Medulla oblongata (tissue), 1 donor: ENCODE data around the gene TCF7L2.

Experiments
- DNase-seq: peaks from one replicate; pipeline ENCODE4 v3.0.0-alpha.2; 2015; ENCODE audit errors: extremely low spot score

TCF7L2 gene

DNA sequence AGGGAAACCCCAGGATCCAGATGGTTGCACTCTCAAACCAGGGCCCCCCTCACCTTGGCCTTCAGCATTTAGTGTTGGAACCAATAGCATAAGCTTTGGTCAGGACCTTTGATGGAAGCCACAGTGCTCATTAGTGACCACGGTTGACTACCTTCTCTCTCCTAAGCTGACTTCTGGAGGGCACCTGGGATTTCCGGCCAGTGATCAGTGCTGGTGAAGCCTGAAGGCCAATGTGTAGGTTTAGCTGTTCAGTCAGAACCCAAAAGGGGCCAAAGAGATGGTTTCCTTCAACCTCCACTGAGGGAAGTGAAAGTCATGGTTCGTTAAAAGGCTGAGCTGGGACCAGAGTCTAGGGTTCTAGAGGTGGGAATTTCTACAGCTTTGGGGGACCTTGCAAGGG, 46.4 kb downstream of the TCF7L2 start:
- DNase-seq: no peak

DNA sequence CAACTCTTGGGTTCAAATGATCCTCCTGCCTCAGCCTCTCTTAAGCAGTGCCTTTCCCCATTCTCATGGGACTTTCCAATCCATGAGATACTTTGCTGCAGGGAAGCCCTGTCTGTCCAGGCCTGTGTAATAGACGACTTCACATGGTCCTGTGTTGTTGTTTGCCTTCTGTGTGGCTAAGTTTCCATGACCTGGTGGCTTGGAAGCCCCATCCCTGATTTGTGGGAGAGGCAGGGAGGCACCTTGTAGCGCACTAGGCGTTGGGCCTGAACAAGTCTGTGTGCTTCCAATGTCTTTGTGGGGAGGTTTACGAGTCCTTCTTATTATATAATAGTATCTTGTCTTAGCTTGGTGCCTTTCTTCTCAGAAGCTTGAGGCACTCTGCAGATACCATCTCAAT, 49.1 kb downstream of the TCF7L2 start:
- DNase-seq: no peak

DNA sequence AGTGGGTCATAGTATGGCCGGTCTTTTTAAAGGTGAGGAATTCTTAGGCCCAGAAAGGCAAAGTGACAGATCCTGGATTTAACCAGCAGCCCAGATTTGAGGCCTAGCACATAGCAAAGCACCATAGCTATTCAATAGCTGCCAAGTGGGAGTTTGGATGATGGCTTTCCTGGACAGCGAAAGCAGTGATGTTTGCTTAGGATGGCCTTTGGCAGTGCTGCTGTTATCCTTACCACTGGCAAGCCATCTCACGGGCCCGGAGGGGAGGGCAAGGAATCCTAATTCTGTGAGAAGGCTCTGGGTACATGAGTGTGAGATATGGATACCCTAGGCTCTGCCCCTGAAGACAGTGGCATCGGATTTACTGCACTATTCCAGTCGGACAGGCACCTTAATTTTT, 50.4 kb downstream of the TCF7L2 start:
- peak; percentile 60 for DNase-seq

DNA sequence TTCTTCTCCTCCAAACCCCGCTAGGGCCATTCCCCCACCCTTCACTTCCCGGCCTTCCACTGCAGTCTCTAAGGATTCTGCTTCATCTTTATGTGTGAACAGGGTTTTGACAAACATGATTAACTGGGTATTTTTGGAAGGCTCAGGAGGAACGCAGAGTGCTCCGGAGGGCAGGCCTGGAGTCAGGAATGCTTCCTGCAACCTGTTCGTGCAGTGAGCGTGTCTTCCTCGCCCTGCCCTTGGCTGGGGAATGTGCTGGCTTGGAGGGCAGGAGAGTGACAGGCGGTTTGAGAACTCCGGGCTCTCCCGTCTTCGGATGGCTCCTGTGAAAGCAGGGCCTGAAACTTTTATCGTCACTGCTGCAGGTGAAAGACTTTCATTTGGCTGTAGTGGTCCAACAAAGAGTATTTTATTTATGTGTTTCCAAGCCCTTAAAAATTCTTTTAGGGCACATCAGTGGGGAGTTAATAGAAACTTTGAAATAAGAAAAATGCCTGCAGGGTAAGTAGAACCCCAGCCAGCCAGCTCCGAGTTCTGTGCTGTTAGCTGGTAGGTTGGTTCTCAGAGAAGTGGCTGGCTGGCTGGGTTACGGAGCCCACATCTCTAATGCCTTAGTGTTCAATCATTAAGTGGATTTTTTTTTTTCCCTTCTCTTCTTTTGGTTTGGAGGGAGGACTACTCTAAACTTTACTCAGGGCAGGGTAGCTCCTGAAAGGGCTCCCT, 51.0 kb downstream of the TCF7L2 start:
- DNase-seq: no peak

DNA sequence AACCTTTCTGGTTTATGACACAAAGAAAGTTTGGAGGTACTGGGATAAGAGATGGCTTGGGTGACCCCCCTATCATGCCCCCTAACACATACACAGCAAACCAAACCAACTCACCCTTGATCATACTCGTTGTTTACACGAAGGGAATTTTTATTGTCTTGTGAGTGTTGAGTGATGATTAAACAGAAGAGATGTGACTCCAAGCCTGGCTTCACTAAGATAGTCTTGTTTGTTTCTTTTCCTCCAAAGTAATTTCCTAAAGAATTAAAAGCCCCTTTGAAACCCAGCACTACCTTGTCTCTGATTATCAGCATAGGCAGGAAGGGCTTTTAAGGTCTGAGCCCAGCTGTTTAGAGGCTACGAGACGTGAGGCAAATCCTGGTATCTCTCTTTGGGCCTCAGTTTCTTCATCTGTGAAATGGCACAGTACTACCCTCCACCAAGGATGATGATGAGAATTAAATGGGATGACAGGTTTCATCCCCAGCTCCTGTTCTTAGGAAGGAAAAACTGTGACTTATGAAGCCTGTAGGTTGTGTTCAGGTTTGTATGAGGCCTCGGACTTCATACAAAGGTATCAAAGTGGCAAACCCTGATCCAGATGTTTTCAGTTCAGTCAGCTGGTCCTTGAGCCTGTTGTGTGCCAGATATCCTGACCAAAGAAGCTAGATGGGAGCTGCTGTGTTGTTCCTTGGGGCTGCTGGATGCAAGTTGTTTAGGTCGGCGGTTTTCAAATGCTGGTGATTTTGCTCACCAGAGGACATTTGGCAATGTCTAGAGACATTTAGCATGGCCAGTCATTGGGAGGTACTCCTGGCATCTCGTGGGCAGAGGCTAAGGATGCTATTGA, 51.8 kb downstream of the TCF7L2 start:
- no peak for DNase-seq

DNA sequence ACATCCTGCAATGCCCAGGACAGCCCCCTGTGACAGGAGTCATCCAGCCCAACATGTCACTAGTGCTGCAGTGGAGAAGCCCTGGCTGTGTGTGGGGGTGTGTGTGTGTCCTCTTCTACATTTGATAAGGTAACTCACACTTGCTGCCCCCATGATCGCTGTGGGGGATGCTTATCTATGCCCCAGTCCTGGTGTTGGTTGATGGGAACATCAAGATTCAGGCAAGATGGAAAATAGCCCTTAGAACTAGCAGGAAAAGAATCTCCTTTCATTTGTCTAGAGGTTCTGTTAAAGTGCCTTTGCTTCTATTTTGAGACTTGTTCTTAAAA, 52.4 kb downstream of the TCF7L2 start:
- DNase-seq: no peak

DNA sequence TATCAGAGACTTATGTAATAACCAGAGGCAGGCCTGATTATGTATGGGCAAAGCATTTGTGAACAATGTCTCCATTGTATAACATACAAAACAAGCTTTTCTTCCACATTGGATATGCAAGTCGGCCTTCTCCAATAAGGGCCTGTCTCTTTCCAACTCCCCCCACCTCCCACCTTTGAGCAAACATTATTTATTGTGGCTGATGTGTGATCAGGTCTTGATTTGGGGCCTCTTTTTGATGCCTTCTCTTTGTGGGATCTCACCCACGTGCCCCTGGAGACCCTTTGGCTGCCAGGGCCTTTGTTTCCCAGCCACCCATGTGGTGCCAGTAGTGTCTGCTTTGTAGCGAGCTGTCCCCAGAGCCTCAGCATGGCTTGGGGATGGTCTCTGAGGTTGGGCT, 53.0 kb downstream of the TCF7L2 start:
- DNase-seq: peak; percentile 80

DNA sequence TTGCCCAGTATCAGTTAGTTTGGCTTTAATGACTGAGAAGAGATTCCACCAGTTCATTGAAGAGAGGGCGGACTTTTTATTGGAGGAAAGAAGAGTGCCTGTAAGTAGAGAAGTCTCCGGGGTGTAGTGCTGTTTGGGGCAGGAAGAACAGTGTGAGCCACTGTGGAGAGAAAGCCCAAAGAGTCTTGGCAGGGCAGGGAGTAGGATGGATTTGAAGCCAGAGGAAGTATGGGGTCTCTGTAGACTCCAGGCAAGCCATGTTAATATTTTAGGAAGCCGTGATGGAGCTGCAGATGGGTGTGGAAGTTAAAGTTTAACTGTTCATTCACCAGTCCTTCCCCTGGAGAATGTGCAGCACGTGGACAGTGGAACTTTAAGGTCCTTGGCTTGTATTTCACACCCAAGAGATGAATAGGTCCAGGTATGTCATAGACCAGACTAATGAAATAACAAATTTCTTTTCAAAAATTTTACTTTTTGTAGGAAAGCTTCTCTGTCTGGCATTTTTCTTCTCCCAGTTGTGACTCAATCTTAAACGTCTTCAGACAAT, 54.1 kb downstream of the TCF7L2 start:
- no peak for DNase-seq

DNA sequence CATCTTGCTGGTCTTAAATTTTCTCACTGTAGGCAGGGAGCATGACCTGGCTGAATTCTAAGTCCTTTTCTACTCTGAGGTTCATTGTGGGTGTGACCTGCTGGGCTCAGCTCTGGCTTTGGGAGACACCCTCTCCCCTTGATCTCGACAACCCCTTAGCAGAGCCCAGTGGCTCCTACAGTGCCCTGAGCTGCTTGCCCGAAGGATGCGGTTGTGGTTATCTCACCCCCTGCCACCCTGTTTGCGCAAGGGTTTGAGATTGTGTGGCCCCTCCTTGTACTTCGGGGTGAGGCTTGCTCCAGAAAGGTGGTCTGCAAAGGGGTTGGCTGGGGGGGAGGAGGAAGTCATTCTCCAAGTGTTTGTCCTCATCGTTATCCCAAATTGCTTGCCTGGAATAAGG, 55.3 kb downstream of the TCF7L2 start:
- no peak for DNase-seq

DNA sequence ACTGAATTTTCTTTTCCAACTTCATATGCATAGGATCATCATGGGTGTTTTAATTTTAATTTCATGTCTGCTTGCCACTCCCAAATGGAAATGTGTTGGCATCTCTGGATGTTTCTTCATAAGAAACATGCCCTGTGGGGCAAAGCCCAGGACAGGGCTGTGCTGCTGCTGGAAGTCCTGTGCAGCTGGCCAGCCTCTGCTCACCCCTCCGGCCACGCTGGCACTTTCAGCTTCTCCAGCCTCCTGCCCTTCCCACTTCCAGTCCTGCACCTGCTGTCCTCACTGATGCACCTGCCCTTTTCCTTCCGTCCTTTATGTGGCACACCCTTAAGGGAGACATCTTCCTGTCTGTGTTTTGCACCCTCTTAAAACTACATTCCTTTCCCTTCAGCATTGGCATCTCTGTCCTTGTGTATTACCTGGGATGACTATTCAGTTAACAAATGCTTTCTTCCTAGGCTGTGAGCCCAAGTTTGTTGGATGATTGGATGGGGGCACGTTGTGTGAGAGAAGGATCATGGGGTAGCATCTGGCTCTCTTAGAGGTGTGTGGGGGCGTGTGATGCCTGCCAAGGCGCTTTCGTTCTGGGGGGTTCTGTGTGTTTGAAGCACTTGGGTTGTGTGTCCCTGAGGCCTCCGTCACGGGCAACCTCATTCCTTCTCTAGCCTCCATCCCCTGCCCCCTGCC, 56.8 kb downstream of the TCF7L2 start:
- no peak for DNase-seq

DNA sequence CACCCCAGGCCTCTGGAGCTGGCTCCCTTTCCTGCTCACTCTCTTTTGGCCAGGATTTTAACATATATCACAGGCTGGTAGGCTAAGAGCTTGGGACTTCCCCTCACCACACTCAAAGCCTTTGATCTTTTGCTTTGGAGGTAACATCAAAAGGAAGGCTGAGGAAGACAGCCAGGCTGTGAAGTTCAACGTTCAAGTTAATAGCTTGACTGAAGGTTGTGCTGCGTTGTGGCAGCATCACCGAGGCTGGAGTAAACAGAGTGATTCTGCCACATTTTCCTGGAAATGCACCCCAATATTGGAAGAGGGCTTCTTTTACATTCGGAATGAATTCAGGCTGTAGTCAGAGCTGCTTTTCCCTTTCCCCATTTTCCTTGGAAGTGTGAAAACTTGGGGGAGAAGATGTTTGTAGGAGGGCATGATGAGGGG, 57.3 kb downstream of the TCF7L2 start:
- DNase-seq: no peak

DNA sequence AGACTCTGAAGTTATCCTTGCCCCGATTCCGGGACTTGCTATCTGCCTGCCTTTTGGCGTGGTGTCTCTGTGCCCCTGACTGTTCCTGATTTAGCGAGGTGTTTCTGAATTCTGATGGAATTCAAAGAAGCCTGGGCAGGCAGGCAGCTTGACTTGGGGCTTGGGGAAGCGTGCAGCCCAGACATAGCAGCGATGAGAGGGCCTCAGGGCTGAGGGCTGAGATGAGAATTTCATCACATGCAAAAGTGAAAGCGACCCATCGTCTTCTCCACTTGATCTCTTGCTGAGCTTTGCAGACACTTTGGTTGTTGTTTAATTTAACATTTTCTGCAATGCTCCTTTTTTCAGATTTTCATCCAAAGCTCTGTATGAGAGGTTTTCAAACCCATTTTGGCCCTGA, 57.8 kb downstream of the TCF7L2 start:
- no peak for DNase-seq

DNA sequence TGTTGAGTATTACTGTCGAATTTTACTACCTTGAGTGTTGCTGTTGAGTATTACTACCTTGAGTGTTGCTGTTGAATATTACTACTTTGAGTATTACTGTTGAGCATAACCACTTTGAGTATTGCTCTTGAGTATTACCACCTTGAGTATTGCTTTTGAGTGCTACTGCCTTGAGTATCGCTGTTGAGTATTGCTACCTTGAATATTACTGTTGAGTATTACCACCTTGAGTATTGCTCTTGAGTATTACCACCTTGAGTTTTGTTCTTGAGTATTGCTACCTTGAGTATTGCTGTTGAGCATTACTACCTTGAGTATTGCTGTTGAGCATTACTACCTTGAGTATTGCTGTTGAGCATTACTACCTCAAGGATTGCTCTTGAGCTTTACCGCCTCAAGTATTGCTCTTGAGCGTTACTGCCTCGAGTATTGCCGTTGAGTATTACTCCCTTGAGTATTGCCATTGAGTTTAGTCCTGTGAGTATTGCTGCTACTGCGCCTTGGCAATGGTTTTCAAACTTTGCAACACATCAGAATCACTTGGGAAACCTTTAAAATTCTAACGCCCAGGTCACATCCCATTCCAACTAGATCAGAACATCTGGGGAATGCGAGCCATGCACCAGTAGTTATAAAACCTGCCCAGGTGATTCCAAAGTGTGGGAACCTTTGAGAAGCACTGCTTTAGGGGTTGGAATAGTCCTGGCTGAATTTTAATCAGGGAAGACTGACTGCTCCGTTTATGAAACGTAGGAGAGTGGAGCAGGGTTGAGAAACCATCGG, 61.7 kb downstream of the TCF7L2 start:
- DNase-seq: no peak

DNA sequence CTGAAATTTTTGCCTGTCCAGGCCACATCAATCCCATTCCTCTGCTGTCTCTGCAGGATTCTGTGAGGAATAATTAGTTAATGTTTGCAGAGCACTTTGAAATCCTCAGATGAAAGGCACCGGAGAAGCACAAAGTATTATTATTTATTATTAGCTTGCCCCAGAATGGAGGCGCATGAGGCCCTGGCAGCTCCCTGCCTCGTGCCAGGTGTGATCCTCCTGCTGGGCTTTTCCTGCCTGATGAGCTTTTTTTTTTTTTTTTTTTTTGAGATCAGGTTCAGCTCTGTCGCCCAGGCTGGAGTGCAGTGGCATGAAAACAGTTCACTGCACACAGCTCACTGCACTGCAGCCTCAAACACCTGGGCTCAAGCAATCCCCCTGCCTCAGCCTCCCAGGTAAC, 65.2 kb downstream of the TCF7L2 start:
- DNase-seq: no peak

DNA sequence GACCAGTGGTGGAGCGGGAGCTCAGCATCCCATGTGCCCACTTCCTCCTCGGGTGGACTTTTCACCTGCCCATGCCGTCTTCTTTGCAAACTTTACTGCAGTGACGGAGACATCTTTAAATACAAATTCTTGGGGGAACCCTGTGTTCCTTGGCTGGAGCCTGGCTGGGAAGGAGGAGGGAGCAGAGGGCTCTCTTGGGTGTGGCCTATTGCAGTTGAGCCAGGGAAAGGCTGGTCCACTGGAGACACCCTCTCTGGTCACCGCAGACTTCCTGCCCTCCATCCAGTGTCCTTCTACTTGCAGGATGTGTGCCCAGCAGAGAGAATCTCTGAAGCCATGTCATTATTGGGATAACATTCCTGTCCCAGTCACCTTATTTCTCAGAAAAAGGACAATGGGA, 67.3 kb downstream of the TCF7L2 start:
- DNase-seq: no peak

DNA sequence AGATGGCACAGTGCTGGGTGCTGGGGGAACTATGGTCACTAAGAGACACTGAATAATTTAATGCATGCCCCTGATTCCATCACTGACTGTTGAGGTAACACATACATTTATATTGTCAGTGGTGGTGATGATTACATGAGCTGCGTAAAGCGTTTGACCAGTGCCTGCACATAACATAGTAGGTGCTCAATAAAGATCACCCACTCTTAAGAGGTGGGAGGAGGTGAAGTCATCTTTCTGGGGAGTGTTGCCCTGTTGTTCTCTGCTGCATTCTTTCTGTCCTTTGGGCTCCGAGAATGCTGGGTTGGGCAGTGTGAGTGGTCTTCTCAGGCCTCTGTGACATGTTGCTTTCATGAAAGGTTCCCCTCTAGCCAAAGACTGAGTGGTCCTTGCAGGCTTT, 68.0 kb downstream of the TCF7L2 start:
- no peak for DNase-seq

DNA sequence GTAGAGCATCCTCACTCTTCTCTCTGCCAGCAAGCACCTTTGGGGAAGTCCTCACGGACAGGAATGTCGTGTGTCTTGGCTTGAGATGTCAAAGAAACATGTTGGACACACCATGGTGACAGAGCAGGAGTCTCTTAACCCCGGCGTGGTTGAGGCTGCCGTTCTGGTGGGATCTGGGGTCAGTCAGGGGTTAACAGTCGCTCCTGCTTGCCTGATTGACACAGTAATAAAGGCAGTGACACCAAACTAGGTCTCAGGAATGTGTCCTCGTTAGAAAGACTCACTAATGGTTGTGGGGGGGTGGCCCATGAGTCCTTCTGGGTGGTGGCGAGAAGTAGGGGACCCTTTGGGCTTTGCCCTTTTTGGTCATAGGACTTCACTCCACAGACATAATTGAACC, 69.0 kb downstream of the TCF7L2 start:
- no peak for DNase-seq

DNA sequence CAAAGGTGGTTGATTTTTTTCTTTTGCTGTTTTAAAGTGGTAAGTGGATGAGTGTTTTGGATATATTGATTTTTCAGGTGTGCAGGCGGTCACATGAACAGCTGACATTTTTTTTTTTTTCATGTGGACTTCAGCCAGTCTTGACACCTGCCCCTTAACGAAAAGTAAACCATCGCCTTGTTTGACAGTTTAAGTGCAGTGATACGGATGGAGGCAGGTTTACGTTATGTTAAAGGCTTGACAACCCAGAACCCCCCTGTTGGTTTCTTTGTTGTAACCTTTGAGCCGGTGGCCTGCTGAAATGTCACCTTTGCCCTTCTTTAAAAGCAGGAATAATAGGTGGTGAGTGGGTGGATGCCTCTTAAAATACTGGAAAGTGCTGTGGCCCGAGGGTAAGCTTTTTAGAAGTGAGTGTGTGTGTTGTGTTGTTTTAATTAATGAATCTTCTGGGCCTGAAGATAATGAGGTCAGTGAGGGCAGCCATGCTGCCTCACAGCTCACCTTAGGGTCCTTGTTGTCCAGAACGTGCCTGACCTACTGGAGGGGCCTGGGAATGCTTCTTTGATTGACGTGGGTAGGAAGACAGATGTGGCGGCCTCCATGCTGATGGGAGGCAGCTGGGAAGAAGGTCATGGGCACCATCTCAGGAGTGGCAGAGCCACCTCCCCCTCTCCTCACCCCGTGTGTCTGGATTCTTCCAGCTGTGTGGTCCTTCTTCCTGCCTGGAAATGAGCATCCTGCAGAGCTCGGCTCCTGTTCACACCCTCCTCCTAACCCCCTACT, 69.8 kb downstream of the TCF7L2 start:
- no peak for DNase-seq

DNA sequence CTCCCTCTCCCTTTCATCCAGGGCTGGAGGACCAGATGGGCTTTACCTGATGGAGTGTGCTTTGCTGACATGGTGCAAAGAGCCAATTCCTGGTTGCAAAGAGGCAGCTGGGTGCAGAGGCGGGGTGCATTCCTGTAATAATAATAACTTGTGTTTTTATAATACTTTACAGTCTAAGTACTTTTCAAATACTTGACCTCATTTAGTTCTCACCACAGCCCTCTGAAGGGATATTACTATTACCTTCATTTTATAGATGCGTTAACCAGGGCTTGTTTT, 70.4 kb downstream of the TCF7L2 start:
- DNase-seq: no peak

DNA sequence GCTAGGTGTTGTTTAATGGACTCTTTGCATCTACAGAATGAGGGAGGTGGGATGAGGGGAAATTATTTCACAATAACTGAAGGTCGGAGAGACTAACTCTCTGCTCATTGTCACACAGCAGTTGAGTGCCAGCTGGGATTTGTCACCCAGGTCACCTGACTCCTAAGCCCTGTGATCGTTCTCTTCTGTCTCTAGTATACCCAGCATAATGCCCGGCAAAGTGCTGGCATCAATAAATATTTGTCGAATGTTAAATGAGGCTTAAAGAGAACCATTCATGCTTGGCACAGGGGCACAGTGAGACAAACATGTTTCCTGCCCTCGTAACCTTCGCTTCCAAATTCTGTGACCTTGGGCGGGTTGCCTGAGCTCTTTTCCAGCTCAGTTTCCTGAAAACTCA, 70.8 kb downstream of the TCF7L2 start:
- peak; percentile 45 for DNase-seq
